ENCODE data around the gene PADI4.

Gene PADI4

GRCh38 chr1:17377325-17377953, 69.4 kb downstream of the PADI4 start:
- no peak overlapping the region for H3K9ac ChIP-seq (ENCODE audit: low read depth, low read length)

GRCh38 chr1:17381161-17381560, 73.2 kb downstream of the PADI4 start:
- Histone ChIP-seq H3K27me3 (ENCODE audit: insufficient read depth, low read length) (no peaks in the 10 kb centered on the region; the same call in 1 of the 2 replicates), H3K9me3 (ENCODE audit: insufficient read depth, low read depth, low read length) (no peaks in the 10 kb centered on the region), H3K27ac (ENCODE audit: low read length) (no peak overlapping the region), H3K4me1 (ENCODE audit: insufficient read depth, low read length) (peaks cover 3% of the 10 kb centered on the region), H3K9ac (ENCODE audit: low read depth, low read length) (no peak overlapping the region), H3K36me3 (ENCODE audit: insufficient read depth, low read depth, low read length) (no peaks in the 10 kb centered on the region), H3K4me3 (ENCODE audit: low read length) (no peak overlapping the region)

More at GRCh38 chr1:17377325-17377953, 69.4 kb downstream of the PADI4 start:
- Histone ChIP-seq H3K27ac (ENCODE audit: low read length) (no peak overlapping the region), H3K4me1 (ENCODE audit: insufficient read depth, low read length) (peaks cover 3% of the 10 kb centered on the region), H3K4me3 (ENCODE audit: low read length) (no peak overlapping the region; the same call in 1 of the 2 replicates), H3K27me3 (ENCODE audit: insufficient read depth, low read length) (no peaks in the 10 kb centered on the region), H3K9me3 (ENCODE audit: insufficient read depth, low read depth, low read length) (no peaks in the 10 kb centered on the region), H3K36me3 (ENCODE audit: insufficient read depth, low read depth, low read length) (no peaks in the 10 kb centered on the region)

GRCh38 chr1:17392199-17392740, 84.3 kb downstream of the PADI4 start:
- Histone ChIP-seq H3K9me3 (ENCODE audit: insufficient read depth, low read depth, low read length) (no peaks in the 10 kb centered on the region), H3K9ac (ENCODE audit: low read depth, low read length) (no peak overlapping the region), H3K4me3 (ENCODE audit: low read length) (no peak overlapping the region), H3K36me3 (ENCODE audit: insufficient read depth, low read depth, low read length) (no peaks in the 10 kb centered on the region), H3K4me1 (ENCODE audit: insufficient read depth, low read length) (no peaks in the 10 kb centered on the region), H3K27me3 (ENCODE audit: insufficient read depth, low read length) (no peaks in the 10 kb centered on the region), H3K27ac (ENCODE audit: low read length) (no peak overlapping the region)

- Histone ChIP-seq H3K36me3 (ENCODE audit: insufficient read depth, low read depth, low read length) (no peaks in the 10 kb centered on the region), H3K27ac (ENCODE audit: low read length) (no peak overlapping the region), H3K4me1 (ENCODE audit: insufficient read depth, low read length) (no peaks in the 10 kb centered on the region), H3K4me3 (ENCODE audit: low read length) (no peak overlapping the region), H3K27me3 (ENCODE audit: insufficient read depth, low read length) (no peaks in the 10 kb centered on the region), H3K9me3 (ENCODE audit: insufficient read depth, low read depth, low read length) (no peaks in the 10 kb centered on the region), H3K9ac (ENCODE audit: low read depth, low read length) (no peak overlapping the region)
These were observed 85.2 kb downstream of the PADI4 start for GRCh38 chr1:17393230-17393629.

GRCh38 chr1:17397910-17398695, 90.1 kb downstream of the PADI4 start:
- Histone ChIP-seq H3K9ac (ENCODE audit: low read depth, low read length) (no peak overlapping the region), H3K27ac (ENCODE audit: low read length) (no peak overlapping the region), H3K36me3 (ENCODE audit: insufficient read depth, low read depth, low read length) (no peaks in the 10 kb centered on the region), H3K27me3 (ENCODE audit: insufficient read depth, low read length) (no peaks in the 10 kb centered on the region), H3K4me3 (ENCODE audit: low read length) (no peak overlapping the region), H3K4me1 (ENCODE audit: insufficient read depth, low read length) (no peaks in the 10 kb centered on the region), H3K9me3 (ENCODE audit: insufficient read depth, low read depth, low read length) (no peaks in the 10 kb centered on the region)

GRCh38 chr1:17400725-17401341, 92.8 kb downstream of the PADI4 start:
- no peaks in the 10 kb centered on the region for H3K27me3 ChIP-seq (ENCODE audit: insufficient read depth, low read length)
- peaks cover 4% of the 10 kb centered on the region for H3K36me3 ChIP-seq (ENCODE audit: insufficient read depth, low read depth, low read length)
- no peaks in the 10 kb centered on the region for H3K4me1 ChIP-seq (ENCODE audit: insufficient read depth, low read length)
- H3K4me3 ChIP-seq (ENCODE audit: low read length), result no peak overlapping the region
- no peaks in the 10 kb centered on the region for H3K9me3 ChIP-seq (ENCODE audit: insufficient read depth, low read depth, low read length)
- H3K27ac ChIP-seq (ENCODE audit: low read length), result no peak overlapping the region
- H3K9ac ChIP-seq (ENCODE audit: low read depth, low read length), result no peak overlapping the region

GRCh38 chr1:17401841-17402240, 93.8 kb downstream of the PADI4 start:
- no peak overlapping the region for H3K27ac ChIP-seq (ENCODE audit: low read length)
- no peaks in the 10 kb centered on the region for H3K4me1 ChIP-seq (ENCODE audit: insufficient read depth, low read length)
- H3K4me3 ChIP-seq (ENCODE audit: low read length), result no peak overlapping the region

GRCh38 chr1:17403081-17403480, 95.1 kb downstream of the PADI4 start:
- no peak overlapping the region for H3K27ac ChIP-seq (ENCODE audit: low read length)

More at GRCh38 chr1:17401841-17402240, 93.8 kb downstream of the PADI4 start:
- no peaks in the 10 kb centered on the region for H3K27me3 ChIP-seq (ENCODE audit: insufficient read depth, low read length)
- H3K9ac ChIP-seq (ENCODE audit: low read depth, low read length), result no peak overlapping the region
- H3K36me3 ChIP-seq (ENCODE audit: insufficient read depth, low read depth, low read length), result peaks cover 14% of the 10 kb centered on the region
- no peaks in the 10 kb centered on the region for H3K9me3 ChIP-seq (ENCODE audit: insufficient read depth, low read depth, low read length)

GRCh38 chr1:17404034-17404684, 96.2 kb downstream of the PADI4 start:
- no peak overlapping the region for H3K9ac ChIP-seq (ENCODE audit: low read depth, low read length)
- no peaks in the 10 kb centered on the region for H3K9me3 ChIP-seq (ENCODE audit: insufficient read depth, low read depth, low read length)
- peaks cover 37% of the 10 kb centered on the region for H3K36me3 ChIP-seq (ENCODE audit: insufficient read depth, low read depth, low read length)
- H3K4me1 ChIP-seq (ENCODE audit: insufficient read depth, low read length), result no peaks in the 10 kb centered on the region
- no peak overlapping the region for H3K27ac ChIP-seq (ENCODE audit: low read length)
- no peaks in the 10 kb centered on the region for H3K27me3 ChIP-seq (ENCODE audit: insufficient read depth, low read length)
- no peak overlapping the region for H3K4me3 ChIP-seq (ENCODE audit: low read length)

More at GRCh38 chr1:17403081-17403480, 95.1 kb downstream of the PADI4 start:
- Histone ChIP-seq H3K27me3 (ENCODE audit: insufficient read depth, low read length) (no peaks in the 10 kb centered on the region), H3K9ac (ENCODE audit: low read depth, low read length) (no peak overlapping the region), H3K9me3 (ENCODE audit: insufficient read depth, low read depth, low read length) (no peaks in the 10 kb centered on the region), H3K4me1 (ENCODE audit: insufficient read depth, low read length) (no peaks in the 10 kb centered on the region), H3K4me3 (ENCODE audit: low read length) (no peak overlapping the region), H3K36me3 (ENCODE audit: insufficient read depth, low read depth, low read length) (peaks cover 26% of the 10 kb centered on the region)

- Histone ChIP-seq H3K4me3 (ENCODE audit: low read length) (no peak overlapping the region), H3K36me3 (ENCODE audit: insufficient read depth, low read depth, low read length) (peaks cover 43% of the 10 kb centered on the region), H3K9ac (ENCODE audit: low read depth, low read length) (no peak overlapping the region), H3K9me3 (ENCODE audit: insufficient read depth, low read depth, low read length) (no peaks in the 10 kb centered on the region), H3K27ac (ENCODE audit: low read length) (no peak overlapping the region), H3K4me1 (ENCODE audit: insufficient read depth, low read length) (no peaks in the 10 kb centered on the region), H3K27me3 (ENCODE audit: insufficient read depth, low read length) (no peaks in the 10 kb centered on the region)
These were observed 96.8 kb downstream of the PADI4 start for GRCh38 chr1:17404820-17405219.

All from iPS-20b (cell line).